Glutamatergic neuron (in vitro differentiated cells): ENCODE results near the gene TMEM132C. TPM values are rescaled to one million over a fixed set of nuclear protein-coding genes. Genes with fewer than 3 reads are reported as not detected.

Experiments
- DNase-seq: peaks from one replicate; pipeline ENCODE4 v3.0.0; 2022
- H3K27ac Mint-ChIP-seq: one replicate; pipeline ENCODE4 v1.8.0; 2020; ENCODE audit warnings: mild to moderate bottlenecking, mixed read lengths, inconsistent platforms; ENCODE audit not compliant: unreplicated experiment
- H3K27me3 Mint-ChIP-seq: one replicate; pipeline ENCODE4 v1.8.0; 2020; ENCODE audit warnings: mild to moderate bottlenecking, moderate library complexity, mixed read lengths, inconsistent platforms; ENCODE audit not compliant: unreplicated experiment
- H3K36me3 Mint-ChIP-seq: one replicate; pipeline ENCODE4 v1.8.0; 2020; ENCODE audit warnings: mild to moderate bottlenecking, mixed read lengths, inconsistent platforms; ENCODE audit not compliant: unreplicated experiment
- H3K4me1 Mint-ChIP-seq: one replicate; pipeline ENCODE4 v1.8.0; 2020; ENCODE audit warnings: mild to moderate bottlenecking, low read depth, mixed read lengths, inconsistent platforms; ENCODE audit not compliant: unreplicated experiment
- H3K4me3 Mint-ChIP-seq: one replicate; pipeline ENCODE4 v1.8.0; 2020; ENCODE audit warnings: mild to moderate bottlenecking, mixed read lengths, inconsistent platforms; ENCODE audit not compliant: unreplicated experiment
- H3K9me3 Mint-ChIP-seq: one replicate; pipeline ENCODE4 v1.8.0; 2020; ENCODE audit warnings: mild to moderate bottlenecking, moderate library complexity, mixed read lengths, inconsistent platforms; ENCODE audit not compliant: unreplicated experiment
- CTCF ChIP-seq: fragments of 200-600 bp; sonication (generic); IDR thresholded peaks from one replicate; pipeline ENCODE4 v1.5.0; 2021; ENCODE audit not compliant: partially characterized antibody, unreplicated experiment
- total RNA-seq: library from RNA; stranded (reverse); fragmentation: NEBNext Ultra II Directional; extraction: Animal tissue kit (Norgen Biotek cat#: 25700); gene quantifications from one replicate; pipeline ENCODE4 v1.2.1, GENCODE V29; 2021; ENCODE audit not compliant: unreplicated experiment

TMEM132C gene
- total RNA-seq, 1 donor from 2014 or later, result 8.0 TPM

- H3K27ac Mint-ChIP-seq, result no peak overlapping the region
- TF ChIP-seq CTCF, result no peak
- no peaks in the 10 kb centered on the region for H3K4me1 Mint-ChIP-seq
- no peak overlapping the region for H3K4me3 Mint-ChIP-seq
- peaks cover 18% of the 10 kb centered on the region for H3K9me3 Mint-ChIP-seq
- H3K27me3 Mint-ChIP-seq, result peaks cover 10% of the 10 kb centered on the region
- no peak for DNase-seq
- H3K36me3 Mint-ChIP-seq, result peaks cover 22% of the 10 kb centered on the region
Observed at GRCh38 chr12:128507470-128507869, 240.5 kb downstream of the TMEM132C start.

GRCh38 chr12:128509170-128509569 is 242.2 kb downstream of the TMEM132C start:
- H3K9me3 Mint-ChIP-seq, result peaks cover 17% of the 10 kb centered on the region
- DNase-seq, result no peak
- H3K4me3 Mint-ChIP-seq, result no peak overlapping the region
- H3K27ac Mint-ChIP-seq, result no peak overlapping the region
- TF ChIP-seq CTCF, result no peak
- no peaks in the 10 kb centered on the region for H3K4me1 Mint-ChIP-seq
- H3K27me3 Mint-ChIP-seq, result peaks cover 10% of the 10 kb centered on the region
- H3K36me3 Mint-ChIP-seq, result peaks cover 16% of the 10 kb centered on the region

- DNase-seq, result no peak
- peaks cover 16% of the 10 kb centered on the region for H3K36me3 Mint-ChIP-seq
- H3K27me3 Mint-ChIP-seq, result peaks cover 10% of the 10 kb centered on the region
- H3K4me1 Mint-ChIP-seq, result no peaks in the 10 kb centered on the region
- H3K9me3 Mint-ChIP-seq, result peaks cover 17% of the 10 kb centered on the region
- TF ChIP-seq CTCF, result no peak
- H3K4me3 Mint-ChIP-seq, result no peak overlapping the region
- no peak overlapping the region for H3K27ac Mint-ChIP-seq
Observed at GRCh38 chr12:128510511-128510910, 243.5 kb downstream of the TMEM132C start.

GRCh38 chr12:128513331-128513730 is 246.4 kb downstream of the TMEM132C start:
- no peak overlapping the region for H3K27ac Mint-ChIP-seq
- DNase-seq, result no peak
- H3K36me3 Mint-ChIP-seq, result peaks cover 16% of the 10 kb centered on the region
- peaks cover 4% of the 10 kb centered on the region for H3K27me3 Mint-ChIP-seq
- TF ChIP-seq CTCF, result no peak
- no peaks in the 10 kb centered on the region for H3K4me1 Mint-ChIP-seq
- no peak overlapping the region for H3K4me3 Mint-ChIP-seq
- peaks cover 12% of the 10 kb centered on the region for H3K9me3 Mint-ChIP-seq

- peaks cover 11% of the 10 kb centered on the region for H3K36me3 Mint-ChIP-seq
- no peak overlapping the region for H3K4me3 Mint-ChIP-seq
- H3K9me3 Mint-ChIP-seq, result peaks cover 10% of the 10 kb centered on the region
- no peaks in the 10 kb centered on the region for H3K4me1 Mint-ChIP-seq
- no peak for TF ChIP-seq CTCF
- no peak for DNase-seq
- peaks cover 4% of the 10 kb centered on the region for H3K27me3 Mint-ChIP-seq
- H3K27ac Mint-ChIP-seq, result no peak overlapping the region
Observed at GRCh38 chr12:128513831-128514230, 246.9 kb downstream of the TMEM132C start.
